Measurements from ENCODE around the gene WSCD1. TPM values are rescaled to one million over a fixed set of nuclear protein-coding genes. Genes with fewer than 3 reads are reported as not detected.
A peak's percentile ranks its signal among the peaks of the same experiment; 100 is the strongest.

Gene WSCD1
- total and polyA plus RNA-seq, 2 donors (not counting 3 experiments of a cell fraction or from before 2014, with no cell fraction given) = 21.5 to 49.4 TPM

DNA sequence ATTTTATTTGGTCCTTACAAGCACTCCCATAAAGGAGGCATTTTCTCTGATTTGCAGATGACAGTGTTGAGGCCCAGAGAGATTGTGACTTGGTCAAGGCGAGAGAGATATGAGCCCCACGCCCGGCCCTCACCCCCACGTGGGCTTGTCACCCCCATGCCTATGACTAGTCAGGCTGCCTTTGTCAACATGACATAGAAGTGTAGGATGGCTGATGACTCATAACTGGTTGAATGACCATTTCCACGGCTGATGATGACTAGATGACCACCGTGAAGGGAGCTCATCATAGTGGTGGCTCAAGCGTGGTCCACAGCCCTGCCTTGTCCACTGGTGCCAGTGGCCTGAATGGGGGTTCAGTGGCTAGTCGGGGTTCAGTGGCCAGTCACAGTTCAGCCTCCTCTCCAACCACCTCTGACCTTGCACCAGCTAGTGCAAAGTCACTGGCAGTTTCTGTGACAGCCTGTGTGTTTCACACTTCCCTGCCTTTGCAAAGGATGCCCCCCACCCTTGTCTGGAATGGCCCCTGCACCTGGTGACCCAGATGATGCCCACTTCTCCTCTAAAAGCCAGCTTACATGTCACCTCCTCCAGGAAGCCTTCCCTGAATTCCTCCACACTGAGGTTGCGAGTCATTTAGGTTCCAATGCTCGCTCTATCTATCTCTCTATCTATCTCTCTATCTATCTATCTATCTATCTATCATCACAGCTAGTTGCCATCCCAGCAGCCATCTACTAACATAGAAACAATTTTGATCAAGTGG is 3.8 kb upstream of the WSCD1 start:
- Histone ChIP-seq H3K9me1 (replicated peaks; ENCODE audit: control insufficient read depth, extremely low read depth, insufficient read depth, low read length) (no peaks in the 10 kb centered on the region), H4K20me1 (replicated peaks; ENCODE audit: control insufficient read depth, extremely low read depth, insufficient read depth, low read length) (no peaks in the 10 kb centered on the region), H3K4me1 (ENCODE audit: control insufficient read depth, extremely low read depth, insufficient read depth, low read length) (peaks cover 13% of the 10 kb centered on the region), H3K79me2 (ENCODE audit: control insufficient read depth, insufficient read depth, low read length) (peaks cover 6% of the 10 kb centered on the region), H3K4me2 (ENCODE audit: insufficient read depth, low read length) (no peak overlapping the region), H3K9me3 (replicated peaks; ENCODE audit: control insufficient read depth, insufficient read depth, low read length) (no peaks in the 10 kb centered on the region), H3K4me3 (replicated peaks in 1 of 3; ENCODE audit: insufficient read depth in 1 of 3, low read depth in 1 of 3, low read length in 3 of 3) (no peak overlapping the region), H3K27ac (ENCODE audit: insufficient read depth, low read depth, low read length) (no peak overlapping the region), H3K36me3 (ENCODE audit: control insufficient read depth in 2 of 2, extremely low read depth in 1 of 2, insufficient read depth in 2 of 2, low read length in 2 of 2) (no peaks in the 10 kb centered on the region), H2AFZ (ENCODE audit: low read depth, low read length) (no peak overlapping the region), H3K9ac (replicated peaks; ENCODE audit: extremely low read depth, insufficient read depth, low read length) (no peak overlapping the region), H3K27me3 (ENCODE audit: control insufficient read depth in 2 of 2, insufficient read depth in 2 of 2, low read length in 2 of 2) (peaks cover 12 to 18% of the 10 kb centered on the region in 2 experiments)
- DNase-seq (ENCODE audit: low read depth, low spot score) (no peak), FAIRE-seq (no peak)
- POLR2A ChIA-PET = no interaction called here
- dilution Hi-C loops (cut with MboI; ENCODE audit: extremely low pct_ligation_motif_present, low sequenced_read_pairs) = no loop called here
- CTCF ChIA-PET = interaction anchor here (1.0 kb wide), 2 partner anchors 347 to 359 kb away, joined by 3 to 4 read pairs; no protein-coding TSS in a partner anchor
- BruUV-seq (replicated peaks) = no TSS peak
- peak; percentile 53 for TF ChIP-seq JUN (IDR thresholded peaks at IDR 0.05; ENCODE audit: borderline replicate concordance, insufficient read depth, insufficient read length, low read depth)
- TF ChIP-seq, protein P1, sequence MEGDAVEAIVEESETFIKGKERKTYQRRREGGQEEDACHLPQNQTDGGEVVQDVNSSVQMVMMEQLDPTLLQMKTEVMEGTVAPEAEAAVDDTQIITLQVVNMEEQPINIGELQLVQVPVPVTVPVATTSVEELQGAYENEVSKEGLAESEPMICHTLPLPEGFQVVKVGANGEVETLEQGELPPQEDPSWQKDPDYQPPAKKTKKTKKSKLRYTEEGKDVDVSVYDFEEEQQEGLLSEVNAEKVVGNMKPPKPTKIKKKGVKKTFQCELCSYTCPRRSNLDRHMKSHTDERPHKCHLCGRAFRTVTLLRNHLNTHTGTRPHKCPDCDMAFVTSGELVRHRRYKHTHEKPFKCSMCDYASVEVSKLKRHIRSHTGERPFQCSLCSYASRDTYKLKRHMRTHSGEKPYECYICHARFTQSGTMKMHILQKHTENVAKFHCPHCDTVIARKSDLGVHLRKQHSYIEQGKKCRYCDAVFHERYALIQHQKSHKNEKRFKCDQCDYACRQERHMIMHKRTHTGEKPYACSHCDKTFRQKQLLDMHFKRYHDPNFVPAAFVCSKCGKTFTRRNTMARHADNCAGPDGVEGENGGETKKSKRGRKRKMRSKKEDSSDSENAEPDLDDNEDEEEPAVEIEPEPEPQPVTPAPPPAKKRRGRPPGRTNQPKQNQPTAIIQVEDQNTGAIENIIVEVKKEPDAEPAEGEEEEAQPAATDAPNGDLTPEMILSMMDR (IDR thresholded peaks at IDR 0.05; ENCODE audit: extremely low read depth in 1 of 2, insufficient read depth in 1 of 2, low read depth in 1 of 2, low read length in 2 of 2) = no peak
- intact Hi-C loops (cut with micrococcal nuclease) = no loop called here

DNA sequence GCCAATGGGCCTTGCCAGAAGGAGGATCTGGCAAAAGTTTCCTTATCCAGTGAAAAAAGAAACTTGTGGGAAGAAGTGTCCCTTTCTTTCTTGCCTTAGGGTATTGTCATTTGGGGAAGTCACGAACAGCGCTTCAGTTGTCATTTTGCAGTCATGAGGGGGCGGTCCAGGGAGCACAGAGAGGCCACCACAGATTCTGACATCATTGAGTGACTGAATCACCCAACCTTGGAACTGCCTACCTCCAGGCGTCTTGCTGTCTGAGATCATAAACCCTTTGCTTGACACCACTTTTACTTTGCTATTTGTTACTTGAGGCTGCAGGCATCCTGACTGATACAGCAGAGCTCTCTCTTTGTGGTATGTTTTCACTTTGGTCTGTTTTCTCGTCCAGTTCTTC is 3.1 kb upstream of the WSCD1 start:
- FAIRE-seq = no peak
- ChIA-PET POLR2A (no interaction called here), CTCF (no interaction called here)
- Histone ChIP-seq H3K27ac (ENCODE audit: insufficient read depth, low read depth, low read length) (no peak overlapping the region), H3K4me3 (replicated peaks in 1 of 3; ENCODE audit: insufficient read depth in 1 of 3, low read depth in 1 of 3, low read length in 3 of 3) (no peak overlapping the region), H4K20me1 (replicated peaks; ENCODE audit: control insufficient read depth, extremely low read depth, insufficient read depth, low read length) (no peaks in the 10 kb centered on the region), H2AFZ (ENCODE audit: low read depth, low read length) (no peak overlapping the region), H3K9me3 (replicated peaks; ENCODE audit: control insufficient read depth, insufficient read depth, low read length) (no peaks in the 10 kb centered on the region), H3K27me3 (ENCODE audit: control insufficient read depth in 2 of 2, insufficient read depth in 2 of 2, low read length in 2 of 2) (peaks cover 12 to 18% of the 10 kb centered on the region in 2 experiments), H3K36me3 (ENCODE audit: control insufficient read depth in 2 of 2, extremely low read depth in 1 of 2, insufficient read depth in 2 of 2, low read length in 2 of 2) (no peaks in the 10 kb centered on the region), H3K4me2 (ENCODE audit: insufficient read depth, low read length) (no peak overlapping the region), H3K9ac (replicated peaks; ENCODE audit: extremely low read depth, insufficient read depth, low read length) (no peak overlapping the region), H3K79me2 (ENCODE audit: control insufficient read depth, insufficient read depth, low read length) (peaks cover 12% of the 10 kb centered on the region), H3K9me1 (replicated peaks; ENCODE audit: control insufficient read depth, extremely low read depth, insufficient read depth, low read length) (no peaks in the 10 kb centered on the region), H3K4me1 (ENCODE audit: control insufficient read depth, extremely low read depth, insufficient read depth, low read length) (peaks cover 14% of the 10 kb centered on the region)
- no TSS peak for BruUV-seq (replicated peaks)
- TF ChIP-seq GATA2 (IDR thresholded peaks at IDR 0.05; ENCODE audit: insufficient read depth, insufficient read length, low read depth, low read length) (no peak), MYC (IDR thresholded peaks at IDR 0.05; ENCODE audit: low read depth, low read length) (no peak), FOS (IDR thresholded peaks at IDR 0.05; ENCODE audit: borderline replicate concordance, insufficient read depth, low read length) (no peak), POLR2AphosphoS5 (IDR thresholded peaks at IDR 0.05; ENCODE audit: insufficient read depth, low read depth, low read length) (no peak)
- TF ChIP-seq, protein P1 (IDR thresholded peaks at IDR 0.05; ENCODE audit: extremely low read depth in 1 of 2, insufficient read depth in 1 of 2, low read depth in 1 of 2, low read length in 2 of 2) = no peak
- TF ChIP-seq, protein P2, sequence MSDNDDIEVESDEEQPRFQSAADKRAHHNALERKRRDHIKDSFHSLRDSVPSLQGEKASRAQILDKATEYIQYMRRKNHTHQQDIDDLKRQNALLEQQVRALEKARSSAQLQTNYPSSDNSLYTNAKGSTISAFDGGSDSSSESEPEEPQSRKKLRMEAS (IDR thresholded peaks at IDR 0.05; ENCODE audit: insufficient read depth, insufficient read length) = no peak
- intact Hi-C loops (cut with micrococcal nuclease) (no loop called here), dilution Hi-C loops (cut with MboI; ENCODE audit: extremely low pct_ligation_motif_present, low sequenced_read_pairs) (no loop called here)
- DNase-seq (ENCODE audit: low read depth, low spot score) = no peak

Data from endothelial cell of umbilical vein (primary cell).